Measurements from ENCODE around the gene REM2. TPM values are rescaled to one million over a fixed set of nuclear protein-coding genes. Genes with fewer than 3 reads are reported as not detected.

Gene REM2
- total RNA-seq, 1 experiment from 2014 or later = 0.18 TPM

DNA sequence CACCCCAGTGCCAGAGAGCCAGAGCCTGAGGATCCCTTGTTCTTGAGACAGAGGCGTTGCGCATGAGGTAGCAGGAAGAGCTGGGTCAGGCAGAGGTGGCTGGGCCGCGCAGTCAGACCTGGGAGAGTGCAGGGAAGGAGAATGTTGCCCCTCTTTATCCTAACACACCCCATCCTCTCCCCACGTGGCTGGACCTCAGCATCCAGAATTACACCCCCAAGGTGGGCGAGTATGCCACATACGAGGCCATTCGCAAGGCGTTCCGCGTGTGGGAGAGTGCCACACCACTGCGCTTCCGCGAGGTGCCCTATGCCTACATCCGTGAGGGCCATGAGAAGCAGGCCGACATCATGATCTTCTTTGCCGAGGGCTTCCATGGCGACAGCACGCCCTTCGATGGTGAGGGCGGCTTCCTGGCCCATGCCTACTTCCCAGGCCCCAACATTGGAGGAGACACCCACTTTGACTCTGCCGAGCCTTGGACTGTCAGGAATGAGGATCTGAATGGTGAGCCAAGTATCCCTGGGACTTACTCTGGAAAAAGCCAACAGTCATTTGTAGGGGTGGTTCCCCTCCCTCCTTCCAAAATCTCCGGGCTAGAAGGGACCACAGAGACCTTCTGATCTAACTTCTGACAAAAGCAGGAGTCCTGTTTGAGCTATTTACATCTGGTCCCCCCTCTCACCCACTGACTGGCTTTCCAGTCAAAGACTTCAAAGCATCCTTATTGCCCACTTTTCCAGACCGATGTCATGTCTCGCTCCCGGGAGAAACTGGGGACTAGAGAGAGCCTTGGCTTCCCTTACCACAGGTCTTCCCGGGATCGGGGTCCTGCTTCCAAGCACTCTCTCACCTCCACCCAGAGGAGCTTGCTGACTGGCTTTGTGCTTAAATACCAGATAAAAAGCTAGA, 40.6 kb upstream of the REM2 start:
- H3K9me3 ChIP-seq (ENCODE audit: low read length) = no peaks in the 10 kb centered on the region
- H3K79me2 ChIP-seq (ENCODE audit: low read length) = peaks cover 28% of the 10 kb centered on the region
- intact Hi-C loops (cut with micrococcal nuclease) = no loop called here
- H3K4me1 ChIP-seq (ENCODE audit: insufficient read depth, low read length) = peaks cover 17% of the 10 kb centered on the region; the same call in 1 of the 2 replicates
- H3F3A ChIP-seq (ENCODE audit: low read length, unreplicated experiment) = no peaks in the 10 kb centered on the region
- no peak overlapping the region for H3K9ac ChIP-seq (ENCODE audit: low read length)
- ChIA-PET POLR2A (ENCODE audit: unreplicated experiment) (no interaction called here), CTCF (no interaction called here)
- peaks cover 24% of the 10 kb centered on the region for H3K36me3 ChIP-seq (ENCODE audit: low read depth, low read length)
- no peak overlapping the region for H3K4me3 ChIP-seq (ENCODE audit: low read length)
- ATAC-seq (no peak), DNase-seq (no peak)
- BruUV-seq (replicated peaks) = no TSS peak
- no peak overlapping the region for H3K27ac ChIP-seq (ENCODE audit: low read length)
- H2AFZ ChIP-seq (ENCODE audit: low read length) = no peak overlapping the region
- no peak overlapping the region for H3K4me2 ChIP-seq (ENCODE audit: low read length)
- TF ChIP-seq EZH2phosphoT487 (IDR thresholded peaks at IDR 0.05; ENCODE audit: borderline replicate concordance, low read length) (no peak), EZH2 (IDR thresholded peaks at IDR 0.05; ENCODE audit: low read length, unreplicated experiment) (no peak)
- TF ChIP-seq, protein P1, sequence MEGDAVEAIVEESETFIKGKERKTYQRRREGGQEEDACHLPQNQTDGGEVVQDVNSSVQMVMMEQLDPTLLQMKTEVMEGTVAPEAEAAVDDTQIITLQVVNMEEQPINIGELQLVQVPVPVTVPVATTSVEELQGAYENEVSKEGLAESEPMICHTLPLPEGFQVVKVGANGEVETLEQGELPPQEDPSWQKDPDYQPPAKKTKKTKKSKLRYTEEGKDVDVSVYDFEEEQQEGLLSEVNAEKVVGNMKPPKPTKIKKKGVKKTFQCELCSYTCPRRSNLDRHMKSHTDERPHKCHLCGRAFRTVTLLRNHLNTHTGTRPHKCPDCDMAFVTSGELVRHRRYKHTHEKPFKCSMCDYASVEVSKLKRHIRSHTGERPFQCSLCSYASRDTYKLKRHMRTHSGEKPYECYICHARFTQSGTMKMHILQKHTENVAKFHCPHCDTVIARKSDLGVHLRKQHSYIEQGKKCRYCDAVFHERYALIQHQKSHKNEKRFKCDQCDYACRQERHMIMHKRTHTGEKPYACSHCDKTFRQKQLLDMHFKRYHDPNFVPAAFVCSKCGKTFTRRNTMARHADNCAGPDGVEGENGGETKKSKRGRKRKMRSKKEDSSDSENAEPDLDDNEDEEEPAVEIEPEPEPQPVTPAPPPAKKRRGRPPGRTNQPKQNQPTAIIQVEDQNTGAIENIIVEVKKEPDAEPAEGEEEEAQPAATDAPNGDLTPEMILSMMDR (conservative IDR thresholded peaks at IDR 0.05; ENCODE audit: low read depth, low read length) = no peak
- H4K20me1 ChIP-seq (ENCODE audit: low read length) = no peaks in the 10 kb centered on the region
- H3K9me2 ChIP-seq (replicated peaks; ENCODE audit: low read length) = no peaks in the 10 kb centered on the region
- H3K27me3 ChIP-seq (ENCODE audit: low read length) = no peaks in the 10 kb centered on the region

DNA sequence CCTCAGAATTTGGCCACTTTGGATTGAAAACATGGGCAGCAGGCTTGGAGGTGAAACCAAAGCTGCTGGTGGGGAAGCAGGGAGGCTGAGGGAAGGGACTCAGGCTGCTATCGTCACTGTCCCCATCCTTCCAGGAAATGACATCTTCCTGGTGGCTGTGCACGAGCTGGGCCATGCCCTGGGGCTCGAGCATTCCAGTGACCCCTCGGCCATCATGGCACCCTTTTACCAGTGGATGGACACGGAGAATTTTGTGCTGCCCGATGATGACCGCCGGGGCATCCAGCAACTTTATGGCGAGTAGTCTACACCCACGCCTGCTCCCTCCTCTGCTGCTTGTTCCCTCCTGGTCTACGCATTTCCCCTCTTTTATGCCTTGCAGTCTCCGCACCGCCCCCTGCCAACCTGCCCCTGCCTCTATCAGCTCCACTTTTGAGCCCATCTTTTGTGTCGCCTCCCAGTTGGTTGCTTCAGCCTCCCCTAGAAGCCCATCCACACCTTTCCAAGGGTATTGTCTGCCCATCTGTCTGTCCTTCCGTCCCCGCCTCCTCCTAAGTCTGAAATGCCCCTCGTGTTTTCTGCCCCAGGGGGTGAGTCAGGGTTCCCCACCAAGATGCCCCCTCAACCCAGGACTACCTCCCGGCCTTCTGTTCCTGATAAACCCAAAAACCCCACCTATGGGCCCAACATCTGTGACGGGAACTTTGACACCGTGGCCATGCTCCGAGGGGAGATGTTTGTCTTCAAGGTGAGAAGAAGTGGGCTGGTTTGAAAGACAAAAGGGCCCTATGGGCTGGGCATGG, 39.7 kb upstream of the REM2 start:
- H3K4me2 ChIP-seq (ENCODE audit: low read length) = no peak overlapping the region
- no peaks in the 10 kb centered on the region for H3F3A ChIP-seq (ENCODE audit: low read length, unreplicated experiment)
- no peak overlapping the region for H2AFZ ChIP-seq (ENCODE audit: low read length)
- no TSS peak for BruUV-seq (replicated peaks)
- ChIA-PET POLR2A (ENCODE audit: unreplicated experiment) (no interaction called here), CTCF (no interaction called here)
- TF ChIP-seq, protein P1 (conservative IDR thresholded peaks at IDR 0.05; ENCODE audit: low read depth, low read length) = no peak
- TF ChIP-seq EZH2 (IDR thresholded peaks at IDR 0.05; ENCODE audit: low read length, unreplicated experiment) (no peak), EZH2phosphoT487 (IDR thresholded peaks at IDR 0.05; ENCODE audit: borderline replicate concordance, low read length) (no peak)
- H3K9me3 ChIP-seq (ENCODE audit: low read length) = no peaks in the 10 kb centered on the region
- no peak for DNase-seq
- no peak for ATAC-seq
- intact Hi-C loops (cut with micrococcal nuclease) = no loop called here
- no peak overlapping the region for H3K27ac ChIP-seq (ENCODE audit: low read length)
- no peaks in the 10 kb centered on the region for H3K27me3 ChIP-seq (ENCODE audit: low read length)
- no peak overlapping the region for H3K4me3 ChIP-seq (ENCODE audit: low read length)
- H3K9me2 ChIP-seq (replicated peaks; ENCODE audit: low read length) = no peaks in the 10 kb centered on the region
- peaks cover 20% of the 10 kb centered on the region for H3K79me2 ChIP-seq (ENCODE audit: low read length)
- H4K20me1 ChIP-seq (ENCODE audit: low read length) = no peaks in the 10 kb centered on the region
- H3K4me1 ChIP-seq (ENCODE audit: insufficient read depth, low read length) = peaks cover 16% of the 10 kb centered on the region; the same call in 1 of the 2 replicates
- H3K9ac ChIP-seq (ENCODE audit: low read length) = no peak overlapping the region
- peaks cover 24% of the 10 kb centered on the region for H3K36me3 ChIP-seq (ENCODE audit: low read depth, low read length)
